ENCODE results near the gene GNPNAT1. TPM values are rescaled to one million over a fixed set of nuclear protein-coding genes. Genes with fewer than 3 reads are reported as not detected.

The GNPNAT1 gene
- total and polyA plus RNA-seq, 2 experiments from 2014 or later, result 44.4 to 68.7 TPM

- no peak overlapping the region for H3K27ac ChIP-seq (ENCODE audit: low read depth)
- H3K9me2 ChIP-seq (ENCODE audit: insufficient read depth), result no peaks in the 10 kb centered on the region
- no peak for ATAC-seq
- H3K4me1 ChIP-seq (ENCODE audit: insufficient read depth), result no peaks in the 10 kb centered on the region
- Mint-ChIP-seq H3K4me1 (peaks cover 3% of the 10 kb centered on the region), H3K27ac (no peak overlapping the region), H3K36me3 (ENCODE audit: low read depth) (no peaks in the 10 kb centered on the region), H3K27me3 (ENCODE audit: insufficient read depth, low read depth, poor library complexity) (no peaks in the 10 kb centered on the region), H3K4me3 (no peak overlapping the region), H3K9me3 (no peaks in the 10 kb centered on the region)
- no peak for DNase-seq (ENCODE audit: low spot score)
- H3K27me3 ChIP-seq (ENCODE audit: insufficient read depth), result no peaks in the 10 kb centered on the region
- TF ChIP-seq JUNB (IDR thresholded peaks at IDR 0.05; ENCODE audit: unreplicated experiment), result no peak
- no peak for TF ChIP-seq EZH2 (IDR thresholded peaks at IDR 0.05; ENCODE audit: low read depth, unreplicated experiment)
- no peaks in the 10 kb centered on the region for H3K79me2 ChIP-seq (replicated peaks; ENCODE audit: insufficient read depth)
- no peak overlapping the region for H3K4me3 ChIP-seq
- H3K4me2 ChIP-seq, result no peak overlapping the region
- no peaks in the 10 kb centered on the region for H4K20me1 ChIP-seq (replicated peaks; ENCODE audit: insufficient read depth)
- H3K36me3 ChIP-seq (ENCODE audit: insufficient read depth), result no peaks in the 10 kb centered on the region
- H2AFZ ChIP-seq, result no peak overlapping the region
- H3F3A ChIP-seq (replicated peaks; ENCODE audit: low read depth), result no peaks in the 10 kb centered on the region
Observed at GRCh38 chr14:52808101-52808500, 16.7 kb upstream of the GNPNAT1 start.

- no peak overlapping the region for H3K4me3 Mint-ChIP-seq
- TF ChIP-seq EZH2 (IDR thresholded peaks at IDR 0.05; ENCODE audit: low read depth, unreplicated experiment) (no peak), CREB1 (CRISPR knock-in tag; IDR thresholded peaks at IDR 0.05; ENCODE audit: low read depth) (no peak), STAT1 (IDR thresholded peaks at IDR 0.05; ENCODE audit: unreplicated experiment) (no peak), JUNB (IDR thresholded peaks at IDR 0.05; ENCODE audit: unreplicated experiment) (no peak), ZNF114 (CRISPR knock-in tag; IDR thresholded peaks at IDR 0.05) (no peak), ETS1 (IDR thresholded peaks at IDR 0.05) (no peak), EZH2phosphoT487 (IDR thresholded peaks at IDR 0.05; ENCODE audit: unreplicated experiment) (no peak), ZNF331 (CRISPR knock-in tag; IDR thresholded peaks at IDR 0.05; ENCODE audit: low read depth) (no peak), CTCF (conservative IDR thresholded peaks at IDR 0.05; ENCODE audit: low read depth in 2 of 2) (no peak), REST (IDR thresholded peaks at IDR 0.05; ENCODE audit: unreplicated experiment) (no peak)
Observed at GRCh38 chr14:52806115-52806514, 14.7 kb upstream of the GNPNAT1 start.

More at GRCh38 chr14:52806115-52806514, 14.7 kb upstream of the GNPNAT1 start:
- Mint-ChIP-seq H3K4me1 (peaks cover 3% of the 10 kb centered on the region), H3K27me3 (ENCODE audit: insufficient read depth, low read depth, poor library complexity) (no peaks in the 10 kb centered on the region), H3K27ac (no peak overlapping the region), H3K36me3 (ENCODE audit: low read depth) (no peaks in the 10 kb centered on the region), H3K9me3 (no peaks in the 10 kb centered on the region)
- H3K27me3 ChIP-seq (ENCODE audit: insufficient read depth), result no peaks in the 10 kb centered on the region
- H3K27ac ChIP-seq (ENCODE audit: low read depth), result no peak overlapping the region
- H3K4me2 ChIP-seq, result no peak overlapping the region
- no peak overlapping the region for H3K4me3 ChIP-seq
- H3K4me1 ChIP-seq (ENCODE audit: insufficient read depth), result no peaks in the 10 kb centered on the region
- H3K9me2 ChIP-seq (ENCODE audit: insufficient read depth), result no peaks in the 10 kb centered on the region
- no peak for DNase-seq (ENCODE audit: low spot score)
- no peaks in the 10 kb centered on the region for H4K20me1 ChIP-seq (replicated peaks; ENCODE audit: insufficient read depth)
- H3K36me3 ChIP-seq (ENCODE audit: insufficient read depth), result no peaks in the 10 kb centered on the region
- H3F3A ChIP-seq (replicated peaks; ENCODE audit: low read depth), result no peaks in the 10 kb centered on the region
- ATAC-seq, result no peak
- peak overlapping the region; percentile 80 for H2AFZ ChIP-seq
- no peaks in the 10 kb centered on the region for H3K79me2 ChIP-seq (replicated peaks; ENCODE audit: insufficient read depth)
